Stimulated activated CD4-positive, alpha-beta T cell treated with anti-CD3 and anti-CD28 coated beads, Interleukin-12 subunit alpha, Interleukin-12 subunit beta, amount 100 ng/mL, for 48 hours (primary cell): ENCODE data around the gene KRT38.
"Not testable (repeated sequence)": the region's sequence is repeated elsewhere in the genome, so short reads cannot be mapped to it uniquely, and the experiment has no call there.

ENCODE experiments used
- DNase-seq, 3 donors: peaks; one replicate each; pipeline ENCODE4 v3.0.0-alpha.2; 2020; ENCODE audit warnings: low read depth in 2 of 3, low spot score in 1 of 3

The KRT38 gene

GRCh38 chr17:41462705-41463104, 21.9 kb upstream of the KRT38 start:
- no peak for DNase-seq

GRCh38 chr17:41457676-41458075, 16.9 kb upstream of the KRT38 start:
- no peak for DNase-seq

DNA sequence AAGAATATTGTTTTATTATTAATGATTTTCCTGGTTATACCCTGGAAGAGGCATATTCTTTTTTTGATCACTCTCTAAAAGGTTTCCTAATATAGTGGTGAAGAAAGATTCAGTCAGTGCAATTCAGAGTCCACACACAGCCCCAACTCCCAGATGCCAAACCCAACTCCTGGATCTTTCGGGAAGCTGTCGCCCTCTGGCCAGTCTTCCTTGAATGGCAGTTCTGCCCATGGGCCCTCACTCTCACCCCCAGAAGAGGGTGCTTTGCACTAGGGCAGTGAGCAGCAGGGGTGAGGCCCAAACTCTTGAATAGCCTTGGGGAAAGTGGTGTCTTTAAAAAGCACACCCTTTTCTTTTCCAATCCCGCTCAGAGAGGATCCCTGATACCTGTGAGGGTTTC, 15.4 kb upstream of the KRT38 start:
- DNase-seq: no peak

- DNase-seq: no peak
Measured at GRCh38 chr17:41455236-41455635, 14.5 kb upstream of the KRT38 start.

- no peak for DNase-seq
Measured at GRCh38 chr17:41453066-41453465, 12.3 kb upstream of the KRT38 start.

DNA sequence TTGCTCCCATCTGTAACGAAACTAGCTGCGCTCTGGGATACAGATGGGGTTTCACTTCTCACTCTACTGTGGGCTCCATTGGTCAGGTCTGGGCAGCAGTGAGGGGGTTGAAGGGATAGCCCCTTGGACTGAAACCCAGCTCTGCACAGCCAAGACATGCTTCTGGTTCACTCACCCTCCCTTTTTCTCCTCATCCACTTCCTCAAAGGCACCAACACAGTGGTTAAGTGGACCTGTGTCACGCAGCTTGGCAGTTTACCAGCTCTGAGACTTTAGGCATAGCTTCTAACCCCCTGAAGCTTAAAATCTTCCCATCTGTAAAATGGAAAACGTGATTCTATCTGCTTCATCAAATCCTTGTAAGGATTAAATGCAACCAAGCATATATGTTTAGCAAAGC, 11.5 kb upstream of the KRT38 start:
- no peak for DNase-seq

- DNase-seq: no peak
Measured at GRCh38 chr17:41451154-41451728, 10.5 kb upstream of the KRT38 start.

- no peak for DNase-seq
Measured at GRCh38 chr17:41449008-41449407, 8.2 kb upstream of the KRT38 start.

DNA sequence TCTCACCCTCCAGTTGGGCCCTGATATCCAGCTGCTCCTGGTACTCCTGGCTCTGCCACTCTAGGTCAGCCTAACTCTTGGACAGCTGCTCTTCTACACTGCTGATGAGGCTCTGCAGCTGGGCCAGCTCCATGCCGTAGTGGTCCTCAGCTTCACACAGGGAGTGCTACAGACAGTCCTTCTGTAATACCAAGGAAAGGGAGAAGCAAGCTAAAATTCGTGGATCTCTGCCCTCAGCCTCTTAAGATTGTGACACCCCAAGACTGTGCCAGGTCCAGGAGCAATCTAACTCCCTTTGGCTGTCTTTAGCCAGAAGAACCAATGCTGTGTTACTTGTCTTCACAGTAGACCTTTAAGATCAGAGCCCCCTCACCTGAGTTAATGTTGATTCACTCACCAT, 7.7 kb upstream of the KRT38 start:
- DNase-seq: no peak

DNA sequence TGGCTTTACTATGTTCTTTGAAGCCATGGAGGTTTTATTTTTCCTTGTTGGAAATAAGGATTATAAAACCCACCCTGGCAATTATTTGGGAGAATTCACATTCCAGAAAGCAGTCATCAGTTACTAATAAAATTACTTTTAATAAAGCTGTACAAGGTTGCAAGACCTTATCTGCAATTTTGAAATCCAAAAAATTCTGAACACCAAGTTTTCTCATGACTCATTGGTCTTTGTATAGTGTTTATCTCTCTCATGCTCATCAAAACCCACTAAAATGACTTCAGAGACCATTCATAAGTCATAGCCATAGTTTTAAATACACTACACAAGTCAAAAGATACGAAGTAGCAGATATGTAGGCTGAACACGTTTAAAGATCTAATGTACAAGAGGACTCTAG, 6.0 kb upstream of the KRT38 start:
- DNase-seq: no peak

GRCh38 chr17:41444640-41445039, 3.9 kb upstream of the KRT38 start:
- DNase-seq: no peak

DNA sequence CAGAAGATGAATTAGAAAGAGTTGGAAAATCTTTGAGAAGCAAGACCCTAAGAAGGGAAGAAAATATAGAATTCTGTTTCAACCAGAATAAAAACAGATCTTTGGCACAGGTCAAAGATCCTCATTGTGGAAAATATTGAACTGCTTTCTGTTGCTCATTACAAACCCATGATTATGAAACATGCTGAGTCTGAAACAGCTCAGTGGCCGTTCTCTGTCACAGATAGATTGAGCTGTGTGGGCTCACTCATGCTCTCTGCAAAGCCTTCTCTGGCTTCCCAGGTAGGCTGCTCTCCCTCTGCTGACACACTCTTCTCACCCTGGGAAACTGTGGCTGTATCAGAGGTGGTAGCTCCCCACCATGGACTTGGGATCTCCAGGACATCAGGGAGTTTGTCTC, 3.4 kb upstream of the KRT38 start:
- no peak for DNase-seq

DNA sequence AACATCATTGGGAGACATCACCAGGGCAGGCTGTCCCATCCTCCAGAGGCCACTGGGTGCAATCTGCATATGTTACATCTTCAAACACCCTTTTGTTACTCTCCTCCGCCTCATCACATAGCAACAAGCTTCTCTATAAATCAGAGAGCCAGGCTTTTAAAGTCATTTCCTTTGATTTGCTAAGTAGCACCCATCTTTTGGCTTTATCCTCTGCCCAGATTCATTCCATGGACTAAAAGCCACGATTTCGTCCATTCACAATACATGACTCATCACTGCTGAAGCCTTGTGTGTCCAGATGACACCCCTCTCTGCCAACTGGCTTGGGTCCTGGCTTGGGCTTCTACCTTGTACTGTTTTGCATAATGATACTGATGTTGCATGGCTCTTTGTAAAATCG, 2.0 kb upstream of the KRT38 start:
- no peak for DNase-seq

DNA sequence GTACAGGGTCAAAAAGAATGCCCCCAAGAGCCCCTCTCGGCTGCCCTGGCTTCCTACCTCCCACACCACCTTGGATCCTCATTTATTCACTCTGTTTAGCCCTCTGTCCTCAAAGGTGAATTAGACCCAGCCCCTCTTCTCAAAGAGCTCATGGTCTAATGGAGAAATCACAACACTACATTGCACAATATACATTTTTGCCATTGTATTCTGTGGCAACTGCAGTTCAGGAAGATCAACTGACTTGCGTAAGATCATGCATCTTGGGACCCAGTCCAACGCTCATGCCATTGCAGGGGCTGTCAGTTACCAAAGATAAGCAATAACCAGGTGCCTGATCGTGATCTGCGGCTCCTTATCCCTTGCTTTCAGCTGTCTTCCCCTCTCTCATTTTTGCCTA, 1.4 kb downstream of the KRT38 start:
- DNase-seq: no peak

- no peak for DNase-seq
Measured at GRCh38 chr17:41437769-41438168, 3.0 kb downstream of the KRT38 start.

DNA sequence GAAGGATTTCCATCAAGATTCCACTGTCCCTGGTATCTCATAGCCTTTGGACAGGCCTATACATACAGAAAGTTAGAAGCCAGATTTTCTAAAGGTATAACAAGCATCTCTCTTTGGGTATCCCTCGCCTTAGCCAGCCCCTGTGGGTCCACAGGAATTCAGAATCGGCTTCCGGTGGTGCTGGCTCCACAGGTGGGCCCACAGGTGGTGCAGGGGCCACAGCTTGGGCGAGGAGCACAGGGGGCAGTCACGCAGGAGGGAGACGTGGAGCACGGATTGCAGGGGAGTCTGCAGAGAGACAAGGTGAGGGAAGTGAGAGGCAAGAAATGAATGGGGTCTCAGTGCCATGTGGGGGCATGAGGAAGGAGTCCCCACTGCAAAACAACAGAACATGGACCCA, 3.5 kb downstream of the KRT38 start:
- DNase-seq: no peak

- DNase-seq: no peak
Measured at GRCh38 chr17:41434415-41434814, 6.4 kb downstream of the KRT38 start.

- no peak for DNase-seq
Measured at GRCh38 chr17:41434005-41434404, 6.8 kb downstream of the KRT38 start.

DNA sequence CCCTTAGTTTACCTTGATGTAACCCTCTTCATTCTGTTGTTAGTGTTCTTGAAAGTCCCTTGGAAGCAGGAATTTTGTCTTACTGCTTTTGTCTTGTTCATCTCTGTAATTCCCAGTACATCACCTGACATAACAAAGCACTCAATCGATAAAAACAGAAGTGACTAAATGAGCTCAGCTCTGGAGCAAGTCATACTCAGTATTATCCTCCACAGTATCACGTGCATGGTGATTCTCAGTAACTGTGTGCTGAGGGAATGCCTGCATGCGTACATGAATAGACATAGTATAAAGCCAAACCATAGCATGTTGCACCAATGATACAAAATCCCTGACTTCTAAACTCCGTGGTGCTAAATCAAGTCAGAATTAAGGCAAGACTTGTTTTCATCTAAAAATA, 7.2 kb downstream of the KRT38 start:
- no peak for DNase-seq

GRCh38 chr17:41430376-41430775, 10.4 kb downstream of the KRT38 start:
- not testable (repeated sequence) for DNase-seq

DNA sequence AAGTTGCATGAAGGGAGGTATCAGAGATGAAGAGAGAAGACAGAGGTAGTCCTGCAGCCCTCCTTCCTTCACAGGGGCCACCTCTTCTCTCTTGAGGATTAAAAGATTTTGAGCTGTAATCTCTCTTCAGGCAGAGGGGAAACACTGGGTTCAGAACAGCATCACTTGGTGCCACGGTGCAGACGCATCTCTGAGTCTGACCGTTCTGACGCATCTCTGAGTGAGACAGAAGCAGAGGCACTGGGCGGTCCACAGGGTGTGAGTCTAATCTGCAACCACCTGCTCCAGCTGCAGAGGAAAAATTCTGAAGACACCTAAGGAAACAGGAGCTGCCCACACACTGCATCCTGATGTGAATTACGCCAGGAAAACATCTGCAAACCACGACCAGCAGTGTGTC, 11.1 kb downstream of the KRT38 start:
- DNase-seq: no peak

DNA sequence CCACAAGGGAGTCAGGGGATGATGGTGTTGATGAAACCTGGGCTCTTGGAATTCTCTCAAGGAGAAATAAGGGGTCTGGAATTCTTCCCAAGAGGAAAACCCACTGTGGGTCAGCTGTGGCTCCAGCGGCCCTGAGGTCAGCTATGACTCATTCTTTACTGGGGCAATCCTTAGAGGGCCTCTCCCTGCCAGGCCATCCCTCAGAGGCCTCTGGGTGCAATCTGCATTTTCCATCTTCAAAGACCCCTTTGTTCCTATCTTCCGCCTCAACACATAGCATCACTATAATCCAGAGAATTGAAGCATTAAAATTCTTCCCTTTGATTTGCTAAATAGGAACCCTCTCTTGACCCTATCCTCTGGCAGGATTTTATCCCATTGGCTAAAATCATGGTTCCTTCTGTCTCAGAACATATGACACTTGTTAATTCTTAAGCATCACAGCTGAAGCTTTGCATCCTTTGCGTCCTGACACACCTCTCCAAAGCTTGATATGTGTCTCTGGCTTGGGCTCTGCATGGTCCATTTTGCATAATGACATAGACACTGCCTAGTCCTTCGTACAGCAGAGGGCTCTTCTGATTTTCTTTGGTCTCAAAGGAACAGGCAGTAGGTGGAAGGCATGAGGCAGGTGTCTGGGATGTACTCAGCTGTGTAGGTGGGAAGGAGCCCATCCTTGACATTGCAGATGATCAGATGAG, 12.0 kb downstream of the KRT38 start:
- DNase-seq: no peak

DNA sequence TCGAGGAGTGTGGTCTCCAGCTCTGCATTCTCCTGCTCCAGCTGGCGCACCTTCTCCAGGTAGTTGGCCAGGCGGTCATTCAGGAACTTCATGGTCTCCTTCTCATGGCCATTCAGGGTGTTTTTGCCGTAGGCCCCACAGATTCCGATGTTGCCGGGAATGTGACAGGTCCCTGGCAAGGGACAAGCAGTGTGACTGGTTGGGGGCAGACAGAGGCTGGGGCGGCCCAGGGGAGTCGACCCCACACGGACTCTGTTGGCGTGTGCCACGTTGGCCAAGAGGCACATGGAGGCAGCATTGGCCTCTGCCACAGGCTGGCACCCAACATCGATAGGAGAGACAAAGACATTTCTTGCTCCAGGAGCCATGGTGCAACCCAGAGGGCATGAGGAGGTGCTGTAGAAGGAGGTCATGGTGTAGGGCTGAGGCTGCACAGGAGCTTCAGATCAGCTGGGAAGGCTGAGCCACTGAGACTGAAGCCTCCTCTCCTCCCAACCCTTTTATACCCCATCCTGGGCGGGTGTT, 16.6 kb downstream of the KRT38 start, which contains the start of gene KRT37:
Gene KRT37 (minus strand): TSS at position 475 of the 525 bp plus-strand sequence. CDS start 62 bp downstream, at position 413.
- DNase-seq: no peak
